Measurements from ENCODE around the gene MT1X.

The MT1X gene

GRCh38 chr16:56645311-56645710 lies 37.0 kb upstream of the MT1X start:
- Histone ChIP-seq H3K27me3 (ENCODE audit: insufficient read depth, low read length, poor library complexity) (peaks cover 47% of the 10 kb centered on the region), H3K9ac (ENCODE audit: low read depth, low read length) (no peak overlapping the region), H4K20me1 (ENCODE audit: insufficient read depth, low read length) (no peaks in the 10 kb centered on the region), H3K9me3 (ENCODE audit: insufficient read depth, low read length, severe bottlenecking) (no peaks in the 10 kb centered on the region), H3K27ac (ENCODE audit: low read length) (no peak overlapping the region), H2AFZ (ENCODE audit: low read depth, low read length) (no peak overlapping the region), H3K4me1 (ENCODE audit: insufficient read depth, low read length) (no peaks in the 10 kb centered on the region), H3K4me3 (ENCODE audit: low read depth in 1 of 2, low read length in 2 of 2) (no peak overlapping the region), H3K79me2 (ENCODE audit: insufficient read depth, low read length) (no peaks in the 10 kb centered on the region), H3K36me3 (ENCODE audit: insufficient read depth, low read length) (no peaks in the 10 kb centered on the region), H3K4me2 (ENCODE audit: insufficient read depth, low read length) (no peak overlapping the region)
- no peak for DNase-seq
- no peak for TF ChIP-seq CTCF (IDR thresholded peaks at IDR 0.05; ENCODE audit: borderline replicate concordance, extremely low read depth, low read length, poor library complexity, severe bottlenecking)
- TF ChIP-seq EZH2 (IDR thresholded peaks at IDR 0.05; ENCODE audit: borderline replicate concordance, low read depth, low read length, severe bottlenecking): no peak
- no peak for ATAC-seq (ENCODE audit: insufficient read depth, low read depth)

GRCh38 chr16:56645838-56646237 lies 36.4 kb upstream of the MT1X start:
- Histone ChIP-seq H4K20me1 (ENCODE audit: insufficient read depth, low read length) (no peaks in the 10 kb centered on the region), H2AFZ (ENCODE audit: low read depth, low read length) (no peak overlapping the region), H3K4me1 (ENCODE audit: insufficient read depth, low read length) (no peaks in the 10 kb centered on the region), H3K4me3 (ENCODE audit: low read depth in 1 of 2, low read length in 2 of 2) (no peak overlapping the region), H3K27ac (ENCODE audit: low read length) (no peak overlapping the region), H3K79me2 (ENCODE audit: insufficient read depth, low read length) (no peaks in the 10 kb centered on the region), H3K4me2 (ENCODE audit: insufficient read depth, low read length) (no peak overlapping the region), H3K36me3 (ENCODE audit: insufficient read depth, low read length) (no peaks in the 10 kb centered on the region), H3K9ac (ENCODE audit: low read depth, low read length) (no peak overlapping the region), H3K9me3 (ENCODE audit: insufficient read depth, low read length, severe bottlenecking) (no peaks in the 10 kb centered on the region), H3K27me3 (ENCODE audit: insufficient read depth, low read length, poor library complexity) (peaks cover 46% of the 10 kb centered on the region)
- DNase-seq (no peak), ATAC-seq (ENCODE audit: insufficient read depth, low read depth) (no peak)
- TF ChIP-seq EZH2 (IDR thresholded peaks at IDR 0.05; ENCODE audit: borderline replicate concordance, low read depth, low read length, severe bottlenecking): no peak
- no peak for TF ChIP-seq CTCF (IDR thresholded peaks at IDR 0.05; ENCODE audit: borderline replicate concordance, extremely low read depth, low read length, poor library complexity, severe bottlenecking)

- Histone ChIP-seq H3K79me2 (ENCODE audit: insufficient read depth, low read length) (no peaks in the 10 kb centered on the region), H3K27me3 (ENCODE audit: insufficient read depth, low read length, poor library complexity) (peaks cover 47% of the 10 kb centered on the region), H3K9me3 (ENCODE audit: insufficient read depth, low read length, severe bottlenecking) (no peaks in the 10 kb centered on the region), H3K27ac (ENCODE audit: low read length) (no peak overlapping the region), H4K20me1 (ENCODE audit: insufficient read depth, low read length) (no peaks in the 10 kb centered on the region), H3K4me3 (ENCODE audit: low read depth in 1 of 2, low read length in 2 of 2) (no peak overlapping the region), H3K4me1 (ENCODE audit: insufficient read depth, low read length) (no peaks in the 10 kb centered on the region), H2AFZ (ENCODE audit: low read depth, low read length) (no peak overlapping the region), H3K9ac (ENCODE audit: low read depth, low read length) (no peak overlapping the region), H3K4me2 (ENCODE audit: insufficient read depth, low read length) (no peak overlapping the region), H3K36me3 (ENCODE audit: insufficient read depth, low read length) (no peaks in the 10 kb centered on the region)
- no peak for ATAC-seq (ENCODE audit: insufficient read depth, low read depth)
- no peak for DNase-seq
- TF ChIP-seq EZH2 (IDR thresholded peaks at IDR 0.05; ENCODE audit: borderline replicate concordance, low read depth, low read length, severe bottlenecking): no peak
- no peak for TF ChIP-seq CTCF (IDR thresholded peaks at IDR 0.05; ENCODE audit: borderline replicate concordance, extremely low read depth, low read length, poor library complexity, severe bottlenecking)
Measured at GRCh38 chr16:56647641-56648431, 34.4 kb upstream of the MT1X start.
